ENCODE results near the gene NEU4.

Gene NEU4

DNA sequence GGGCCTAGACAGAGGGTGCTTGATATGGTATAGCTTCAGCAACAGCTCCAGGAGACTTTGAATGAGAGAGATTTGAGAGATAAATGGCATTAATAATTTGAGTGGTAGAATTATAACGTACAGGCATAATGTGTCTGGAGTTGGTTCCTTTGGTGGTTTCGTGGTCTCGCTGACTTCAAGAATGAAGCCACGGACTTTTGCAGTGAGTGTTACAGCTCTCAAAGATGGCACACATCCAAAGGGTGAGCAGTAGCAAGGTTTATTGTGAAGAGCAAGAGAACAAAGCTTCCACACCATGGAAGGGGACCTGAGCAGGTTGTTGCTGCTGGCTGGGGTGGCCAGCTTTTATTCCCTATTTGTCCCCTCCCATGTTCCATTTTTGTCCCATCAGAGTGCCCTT lies 26.6 kb downstream of the NEU4 start:
- no peak for DNase-seq (ENCODE audit: low spot score)

DNA sequence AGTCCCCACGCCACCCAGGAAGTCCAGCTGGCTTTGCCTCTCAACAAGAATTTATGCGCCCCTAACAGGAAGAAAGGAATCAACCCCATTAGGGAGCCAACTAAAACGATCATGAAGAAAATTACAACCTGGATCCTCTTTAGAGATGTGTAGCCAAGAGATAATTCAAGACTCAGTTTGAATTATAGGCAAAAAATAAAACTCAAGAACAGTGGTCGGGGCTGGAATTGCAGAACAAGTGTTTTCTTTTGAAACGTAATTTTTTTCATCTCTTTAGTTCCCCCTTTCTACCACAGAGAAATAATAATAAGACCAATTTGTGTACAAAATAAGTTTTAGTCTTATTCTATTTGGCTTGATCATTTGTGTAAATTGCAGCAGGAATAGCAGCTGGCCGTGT lies 27.3 kb downstream of the NEU4 start:
- DNase-seq (ENCODE audit: low spot score): no peak

DNA sequence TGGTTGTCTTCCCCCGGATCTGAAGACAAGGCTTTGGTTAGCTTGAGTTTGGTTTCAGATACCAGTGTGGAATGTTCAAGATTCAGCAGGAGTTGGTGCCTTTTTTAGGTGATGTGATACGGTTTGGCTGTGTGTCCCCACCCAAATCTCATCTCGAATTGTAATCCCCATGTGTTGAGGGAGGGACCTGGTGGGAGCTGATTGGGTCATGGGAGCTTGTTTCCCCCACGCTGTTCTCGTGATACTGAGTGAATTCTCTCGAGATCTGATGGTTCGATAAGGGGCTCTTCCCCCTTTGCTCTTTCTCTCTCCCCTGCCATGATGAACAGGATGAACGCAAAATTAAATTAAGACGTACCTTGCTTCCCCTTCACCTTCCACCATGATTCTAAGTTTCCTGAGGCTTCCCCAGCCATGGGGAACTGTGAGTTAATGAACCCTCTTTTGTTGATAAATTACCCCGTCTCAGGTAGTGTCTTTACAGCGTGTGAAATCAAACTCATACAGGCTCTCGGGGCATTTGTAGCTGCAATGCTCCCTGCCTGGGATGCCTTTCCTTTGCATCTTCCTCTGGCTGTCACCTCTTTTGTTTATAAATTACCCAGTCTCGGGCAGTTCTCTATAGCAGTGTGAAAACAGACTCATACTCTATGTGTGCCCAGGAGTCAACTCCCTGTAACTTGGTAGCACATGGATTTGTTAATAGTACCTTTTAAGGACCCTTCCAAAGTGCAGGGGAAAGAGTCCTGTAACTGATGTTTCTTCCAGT lies 28.4 kb downstream of the NEU4 start:
- DNase-seq (ENCODE audit: low spot score): no peak

DNA sequence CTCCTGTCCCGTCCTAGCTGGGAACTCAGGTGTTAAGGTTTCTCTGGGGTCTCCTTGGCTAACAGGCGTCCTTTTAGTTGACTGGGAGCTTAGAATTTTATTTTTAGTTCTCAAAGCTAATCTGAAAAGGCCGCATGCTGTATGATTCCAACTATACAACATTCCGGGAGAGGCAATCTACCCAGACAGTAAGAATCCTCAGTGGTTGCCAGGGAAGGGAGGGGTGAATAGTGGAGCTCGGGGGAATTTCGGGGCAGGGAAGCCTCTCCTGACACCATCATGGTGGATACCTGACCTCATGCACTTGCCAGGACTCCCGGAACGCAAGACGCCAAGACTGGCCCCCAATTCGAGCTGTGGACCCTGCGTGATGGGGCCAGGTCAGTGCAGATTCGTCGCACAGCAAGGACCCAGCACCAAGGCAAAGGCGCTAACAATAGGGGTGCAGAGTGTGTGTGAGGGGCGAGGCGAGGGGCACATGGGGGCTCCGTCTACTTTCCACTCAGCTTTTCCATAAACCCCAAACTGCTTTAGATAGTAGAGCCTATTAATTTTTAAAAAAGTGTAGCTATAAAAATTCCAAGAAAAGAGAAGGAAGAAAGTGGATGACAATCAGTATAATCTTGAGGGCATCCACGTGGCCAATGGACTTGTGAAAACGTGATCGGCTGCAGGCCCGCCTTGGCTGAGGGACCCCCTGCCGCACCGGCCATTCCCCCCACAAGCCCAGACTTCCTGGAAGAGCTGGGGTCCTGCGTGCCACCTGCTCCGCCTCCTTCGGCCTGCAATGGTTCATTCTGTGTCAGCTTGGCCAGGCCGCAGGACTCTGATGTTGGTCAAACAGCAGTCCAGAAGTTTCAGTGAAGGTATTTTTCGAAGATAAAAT lies 32.4 kb downstream of the NEU4 start:
- DNase-seq (ENCODE audit: low spot score): no peak

DNA sequence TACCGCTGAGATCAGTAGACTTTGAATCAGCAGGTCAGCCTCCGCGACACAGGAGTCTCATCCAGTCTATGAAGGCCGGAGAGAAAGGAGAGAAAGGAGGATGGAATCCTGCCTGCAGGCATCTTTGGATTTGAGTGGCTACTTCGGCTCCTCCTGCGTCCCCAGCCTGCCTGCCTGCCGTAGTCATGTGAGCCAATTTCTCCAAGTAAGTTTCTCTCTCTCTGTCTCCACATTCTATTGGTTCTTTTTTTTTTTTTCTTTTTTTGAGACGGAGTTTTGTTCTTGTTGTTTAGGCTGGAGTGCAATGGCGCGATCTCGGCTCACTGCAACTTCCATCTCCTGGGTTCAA lies 33.0 kb downstream of the NEU4 start:
- no peak for DNase-seq (ENCODE audit: low spot score)

DNA sequence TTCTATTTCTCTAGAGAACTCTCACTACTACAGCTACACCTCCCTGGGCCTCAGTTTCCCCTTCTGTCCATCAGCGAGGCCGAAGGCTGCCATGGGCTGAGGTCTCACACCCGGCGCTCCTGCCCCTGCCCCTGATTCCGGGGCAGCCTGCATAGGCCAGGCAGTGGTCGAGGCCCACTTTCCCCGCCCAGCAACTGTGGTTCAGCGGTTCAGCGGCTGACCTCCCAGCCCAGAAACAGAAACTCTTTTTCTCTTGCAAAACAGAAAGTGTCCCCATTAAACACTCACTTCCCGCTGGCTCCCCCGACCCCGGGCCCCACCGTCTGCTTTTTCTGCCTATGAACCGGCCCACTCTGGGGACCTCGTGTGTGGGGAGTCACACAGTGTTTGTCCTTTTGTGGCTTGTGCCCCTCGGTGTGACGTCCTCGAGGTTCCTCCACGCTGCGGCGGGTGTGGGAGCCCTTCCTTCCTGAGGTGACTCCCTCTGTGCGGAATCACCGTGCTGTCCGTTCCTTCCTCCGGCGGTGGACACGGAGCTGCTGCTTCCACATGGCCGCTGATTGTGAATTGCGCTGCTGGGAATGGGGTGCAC lies 33.7 kb downstream of the NEU4 start:
- DNase-seq (ENCODE audit: low spot score): no peak

DNA sequence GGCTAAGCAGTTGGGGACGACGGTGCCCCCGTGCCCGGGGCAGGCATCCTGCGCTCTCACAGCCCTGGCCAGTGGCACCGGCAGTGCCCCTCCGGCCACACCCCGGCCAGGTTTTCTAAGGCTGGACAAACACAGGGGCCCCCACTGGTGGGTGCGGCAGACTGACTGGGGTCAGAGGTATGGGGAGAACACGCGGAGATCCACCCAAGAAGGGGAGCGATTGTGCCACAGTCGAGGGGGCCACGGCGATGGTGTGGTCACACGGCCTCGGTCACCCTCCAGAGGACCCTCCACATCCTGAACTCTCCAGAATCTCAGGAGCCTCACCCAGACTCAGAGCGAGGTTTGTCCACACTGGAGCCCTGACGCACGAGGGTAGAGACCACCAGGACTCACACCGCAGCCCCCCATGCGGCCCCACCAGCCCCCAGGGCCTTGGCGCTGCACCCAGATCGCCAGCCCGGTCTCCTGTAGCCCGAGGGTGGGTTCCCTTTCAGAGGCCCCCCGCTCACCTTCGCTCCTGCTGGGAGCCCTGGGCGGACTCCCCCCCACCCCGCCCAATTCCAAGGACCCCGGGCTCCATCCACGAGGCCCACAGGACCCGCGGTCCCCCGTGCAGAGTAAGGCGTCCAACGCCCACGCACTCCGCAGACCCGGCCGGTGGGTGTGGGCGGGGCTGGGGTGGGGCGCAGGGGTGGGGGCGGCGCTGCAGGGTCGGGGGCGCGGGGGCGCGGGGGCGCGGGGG lies 34.5 kb downstream of the NEU4 start:
- DNase-seq (ENCODE audit: low spot score): no peak

DNA sequence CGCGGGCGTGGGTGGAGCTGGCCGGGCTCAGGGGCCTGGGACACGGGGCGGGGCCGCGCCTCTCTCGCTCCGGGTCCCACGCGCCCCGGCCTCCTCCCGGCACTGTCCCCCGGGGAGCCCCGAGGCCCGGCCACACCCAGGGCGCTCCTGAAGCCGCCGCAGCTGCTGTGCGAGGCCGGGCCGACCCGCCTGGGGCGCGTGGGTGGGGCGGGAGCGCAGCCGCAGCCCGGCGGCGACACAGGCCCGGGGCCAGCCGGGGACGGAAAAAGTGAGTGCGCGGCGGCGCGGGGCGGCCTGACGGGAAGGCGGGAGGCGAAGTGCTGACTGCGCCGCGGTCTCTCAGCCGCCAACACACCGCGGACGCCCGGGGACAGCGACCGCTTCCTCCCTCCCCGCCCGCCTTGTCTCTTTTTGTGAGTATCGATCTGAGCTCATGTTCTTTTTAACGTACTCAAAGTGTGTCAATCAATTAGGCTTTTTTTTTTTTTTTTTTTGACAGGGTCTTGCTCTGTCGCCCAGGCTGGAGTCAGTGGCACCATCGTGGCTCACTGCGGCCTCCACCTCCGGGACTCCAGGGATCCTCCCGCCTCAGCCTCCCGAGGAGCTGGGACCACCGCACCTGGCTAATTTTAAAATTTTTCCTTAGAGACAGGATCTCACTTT lies 35.2 kb downstream of the NEU4 start:
- no peak for DNase-seq (ENCODE audit: low spot score)

DNA sequence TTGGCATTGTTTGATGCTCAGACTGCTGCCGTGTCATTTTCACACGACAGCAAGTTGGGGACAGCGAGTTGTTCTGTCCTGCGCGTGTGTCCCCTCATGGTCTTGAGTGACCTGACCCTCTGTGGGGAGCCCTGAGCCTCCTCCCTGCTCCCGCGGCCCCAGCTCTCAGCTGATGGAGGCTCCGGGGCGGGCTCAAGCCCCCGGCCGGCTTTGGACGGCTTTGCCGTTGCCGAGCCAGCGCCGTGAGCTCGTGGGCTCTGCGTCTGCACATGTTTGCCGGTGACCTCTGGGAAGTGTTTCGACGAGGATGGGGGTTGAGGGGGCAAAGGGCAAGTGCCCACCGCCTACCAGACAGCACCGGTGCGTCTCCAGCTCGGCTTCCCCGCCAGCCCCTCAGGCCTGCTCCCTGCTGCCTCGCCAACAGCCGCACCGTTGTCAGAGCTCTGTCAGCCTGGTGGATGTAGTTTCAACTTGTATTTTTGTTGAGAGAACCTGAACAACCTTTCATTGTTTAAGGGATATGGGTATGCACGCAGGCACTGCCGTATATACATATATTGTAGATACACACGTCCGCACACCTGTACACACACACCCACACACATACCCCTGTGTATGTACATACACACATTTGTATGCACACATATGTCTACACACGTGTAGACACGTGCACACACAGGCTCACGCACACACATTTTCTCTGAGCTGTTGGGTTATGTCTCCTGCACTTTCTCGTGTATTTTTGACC lies 36.0 kb downstream of the NEU4 start:
- no peak for DNase-seq (ENCODE audit: low spot score)

DNA sequence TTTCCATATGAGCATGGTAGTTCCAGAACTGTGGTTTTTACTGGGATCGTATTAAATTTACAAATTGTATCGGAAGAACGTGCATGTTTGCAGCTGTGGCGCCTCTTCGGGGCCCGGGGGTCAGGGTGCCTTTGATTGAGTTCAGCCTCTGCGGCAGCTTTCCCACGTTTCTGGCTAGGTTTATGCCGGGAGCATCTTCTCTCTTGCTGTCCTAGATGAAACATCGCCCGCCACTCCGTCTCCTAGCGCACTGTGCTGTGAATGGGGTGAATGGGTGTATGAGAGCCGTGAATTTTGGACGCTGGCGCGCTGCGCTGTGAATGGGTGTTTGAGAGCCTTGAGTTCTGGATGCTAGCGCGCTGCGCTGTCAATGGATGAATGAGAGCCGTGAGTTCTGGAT lies 37.4 kb downstream of the NEU4 start:
- DNase-seq (ENCODE audit: low spot score): no peak

DNA sequence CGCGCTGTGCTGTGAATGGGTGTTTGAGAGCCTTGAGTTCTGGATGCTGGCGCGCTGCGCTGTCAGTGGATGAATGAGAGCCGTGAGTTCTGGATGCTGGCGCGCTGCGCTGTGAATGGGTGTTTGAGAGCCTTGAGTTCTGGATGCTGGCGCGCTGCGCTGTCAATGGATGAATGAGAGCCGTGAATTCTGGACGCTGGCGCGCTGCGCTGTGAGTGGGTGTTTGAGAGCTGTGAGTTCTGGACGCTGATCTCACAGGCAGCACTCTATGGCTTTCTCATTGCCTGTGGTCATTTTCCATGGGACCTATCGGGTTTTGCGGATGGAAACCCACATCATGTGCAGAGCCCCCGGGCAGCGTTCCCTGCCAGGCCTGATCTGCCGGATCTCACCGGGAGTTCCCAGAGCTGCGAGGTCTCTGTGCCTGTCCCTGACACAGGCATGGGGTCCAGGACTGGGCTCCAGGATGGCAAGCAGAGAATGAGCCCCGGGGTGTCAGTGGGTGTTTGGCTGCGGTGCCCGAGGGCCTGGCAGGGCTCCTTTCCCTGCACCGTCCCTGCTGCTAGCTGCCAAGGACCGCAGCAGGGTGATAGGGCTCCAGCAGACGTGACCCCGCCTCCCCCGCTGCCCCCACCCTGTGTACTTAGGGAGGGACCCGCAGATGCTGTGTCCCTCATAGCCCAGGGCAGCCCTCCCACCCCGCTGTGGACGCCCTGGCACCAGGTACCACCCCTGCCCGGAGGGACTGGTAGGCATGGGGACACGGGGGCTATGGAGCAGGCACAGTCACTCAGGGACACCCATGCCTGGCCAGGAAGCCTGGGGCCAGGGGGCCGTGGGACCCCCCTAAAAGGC lies 40.0 kb downstream of the NEU4 start:
- no peak for DNase-seq (ENCODE audit: low spot score)

DNA sequence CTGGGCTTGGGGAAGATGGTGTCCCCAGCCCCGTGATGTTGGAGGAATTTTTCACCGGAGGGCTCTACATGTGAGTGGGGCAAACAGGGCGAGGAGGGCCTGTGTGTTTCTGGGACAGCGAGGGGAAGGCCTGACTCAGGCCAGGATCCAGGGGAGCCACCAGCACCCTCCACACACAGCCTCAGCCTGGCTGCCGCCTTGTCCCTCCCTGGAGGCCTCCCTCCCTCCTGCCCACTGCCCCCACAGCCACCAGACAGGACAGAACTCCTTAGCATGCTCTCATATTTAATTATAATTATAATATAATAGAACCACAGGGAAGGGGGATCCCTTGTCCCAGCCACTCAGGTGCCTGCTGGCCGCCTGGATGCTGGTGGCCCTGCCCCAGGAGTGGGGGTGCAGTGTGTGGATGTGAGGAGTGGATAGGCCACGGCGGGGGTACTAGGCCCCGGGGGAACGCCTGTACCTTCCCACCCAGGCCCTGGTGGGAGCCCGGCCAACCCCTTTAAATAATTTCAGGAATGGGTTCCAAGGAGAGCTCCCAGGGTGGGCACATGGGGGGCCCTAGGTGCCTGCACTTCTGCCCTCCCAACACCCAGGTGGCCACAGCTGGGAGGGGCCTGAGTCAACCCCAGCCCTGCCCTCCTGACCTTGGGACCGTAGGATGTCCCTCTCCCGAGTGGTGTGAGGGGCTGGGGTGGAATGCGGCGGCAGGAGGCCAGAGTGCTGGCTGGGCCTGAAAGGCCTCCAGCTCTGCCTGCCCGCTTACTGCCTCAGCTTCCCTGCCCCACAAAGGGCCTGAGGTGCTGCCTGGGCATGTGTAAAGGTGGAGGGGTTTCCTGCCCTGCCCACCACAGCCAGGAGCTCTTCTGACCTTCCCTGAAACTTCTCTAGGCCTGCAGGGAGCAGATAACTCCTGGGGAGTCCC lies 40.9 kb downstream of the NEU4 start:
- no peak for DNase-seq (ENCODE audit: low spot score)

DNA sequence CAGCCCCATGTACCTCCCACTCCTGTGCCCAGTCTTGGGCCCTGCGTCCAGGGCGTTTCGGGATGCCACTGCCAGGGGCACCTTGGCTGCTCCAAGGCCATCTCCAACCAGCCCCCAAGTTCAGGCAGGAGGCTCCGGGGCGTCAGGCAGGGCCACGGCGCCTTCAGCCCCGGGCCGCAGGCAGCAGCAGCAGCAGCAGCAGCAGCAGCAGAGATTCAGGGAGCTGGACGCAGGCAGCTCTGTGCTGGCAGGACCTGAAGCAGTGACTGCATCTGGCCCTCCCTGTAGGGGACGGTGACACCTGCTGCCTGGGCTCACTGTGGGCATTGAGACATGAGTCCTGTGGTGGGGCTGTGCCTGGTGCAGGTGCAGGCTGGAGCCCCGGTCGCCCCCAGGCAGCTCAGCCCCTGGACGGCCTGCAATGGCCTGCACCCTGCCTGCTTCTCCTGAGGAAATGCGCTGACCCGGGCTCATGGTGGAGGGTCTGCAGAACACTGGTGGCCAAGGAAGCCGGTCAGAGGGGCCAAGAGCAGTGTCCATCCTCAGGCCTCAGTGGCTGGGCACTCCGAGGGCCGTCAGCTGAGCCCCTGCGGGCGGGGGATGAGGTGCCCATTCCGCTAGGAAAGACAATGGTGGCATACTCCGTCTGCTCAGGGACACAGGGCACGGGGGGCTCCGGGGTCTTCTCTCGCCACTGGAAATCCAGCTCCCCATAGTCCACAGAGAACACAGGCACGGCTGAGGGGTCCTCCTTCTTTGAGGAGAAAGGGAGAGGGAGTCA lies 41.7 kb downstream of the NEU4 start:
- DNase-seq (ENCODE audit: low spot score): no peak

DNA sequence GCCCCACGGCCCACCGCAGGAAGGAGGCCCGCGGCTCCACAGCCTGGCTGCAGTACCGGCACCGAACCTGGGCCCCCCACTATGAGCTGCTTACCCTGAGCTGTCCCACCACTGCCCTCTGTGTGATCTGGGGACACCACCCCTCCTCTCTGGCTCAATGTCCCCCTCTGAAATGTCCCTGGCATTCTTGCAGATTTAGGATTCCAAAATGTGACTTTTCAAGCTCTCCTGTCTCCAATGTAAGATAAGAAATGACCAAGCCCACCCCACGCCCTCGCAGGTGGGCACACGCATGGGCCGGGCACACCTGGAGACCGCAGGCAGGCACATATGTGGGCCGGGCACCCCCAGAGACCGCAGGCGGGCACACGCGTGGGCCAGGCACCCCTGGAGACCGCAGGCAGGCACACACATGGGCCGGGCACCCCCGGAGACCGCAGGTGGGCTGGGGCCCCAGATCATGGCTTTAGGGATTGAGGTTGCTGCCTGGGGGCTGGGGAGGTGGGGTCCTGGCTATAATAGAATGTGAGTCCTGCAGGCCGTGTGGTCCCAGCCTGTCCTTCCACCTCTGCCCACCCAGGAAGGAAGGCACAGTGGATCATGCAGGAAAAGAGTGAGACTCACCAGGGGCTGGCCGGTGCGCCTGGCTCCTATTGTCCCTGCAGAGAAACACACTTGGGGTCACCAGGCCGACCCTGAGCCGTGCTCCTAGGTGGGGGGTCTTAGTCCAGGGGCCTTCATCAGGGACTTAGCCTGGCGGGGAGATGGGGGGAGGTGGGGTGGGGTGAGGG lies 42.5 kb downstream of the NEU4 start:
- DNase-seq (ENCODE audit: low spot score): no peak

DNA sequence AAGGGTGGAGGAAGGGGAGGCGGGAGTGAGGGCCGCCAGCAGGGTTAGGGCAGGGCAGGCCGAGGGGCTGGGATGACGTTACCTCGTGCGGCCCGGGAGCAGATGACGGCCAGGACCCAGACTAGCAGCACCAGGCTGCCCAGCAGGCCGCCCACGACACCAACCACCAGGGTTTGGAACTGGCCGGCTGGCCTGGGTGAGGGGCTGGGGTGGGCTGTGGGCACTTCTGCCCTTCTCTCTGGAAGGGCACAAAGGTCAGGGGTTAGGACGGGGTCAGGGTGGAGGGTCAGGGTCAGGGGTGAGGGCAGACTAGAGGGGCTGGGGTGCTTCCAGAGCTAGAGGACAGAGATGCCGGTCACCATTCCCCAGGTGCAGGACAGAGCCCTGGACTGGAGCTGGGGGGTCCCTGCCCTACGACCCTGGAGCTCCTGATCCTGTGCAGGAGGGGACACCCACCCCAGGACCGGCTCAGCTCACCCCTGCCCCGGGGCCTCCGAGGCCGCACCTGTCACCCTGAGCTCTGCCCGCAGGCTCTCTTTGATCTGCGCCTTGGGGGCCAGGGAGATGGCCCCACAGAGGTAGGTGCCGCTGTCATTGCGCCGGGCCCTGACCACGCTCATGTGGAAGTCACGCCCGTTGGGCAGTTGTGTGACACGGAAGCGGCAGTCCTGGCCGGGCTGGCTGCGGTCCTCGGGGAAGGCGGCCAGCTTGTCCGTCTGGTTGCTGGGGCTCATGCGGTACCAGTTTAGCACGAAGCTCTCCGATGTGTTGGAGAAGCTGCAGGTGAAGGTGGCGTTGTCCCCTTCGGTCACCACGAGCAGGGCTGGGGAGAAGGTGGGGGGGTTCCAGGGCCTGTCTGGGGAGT lies 43.4 kb downstream of the NEU4 start:
- DNase-seq (ENCODE audit: low spot score): no peak

DNA sequence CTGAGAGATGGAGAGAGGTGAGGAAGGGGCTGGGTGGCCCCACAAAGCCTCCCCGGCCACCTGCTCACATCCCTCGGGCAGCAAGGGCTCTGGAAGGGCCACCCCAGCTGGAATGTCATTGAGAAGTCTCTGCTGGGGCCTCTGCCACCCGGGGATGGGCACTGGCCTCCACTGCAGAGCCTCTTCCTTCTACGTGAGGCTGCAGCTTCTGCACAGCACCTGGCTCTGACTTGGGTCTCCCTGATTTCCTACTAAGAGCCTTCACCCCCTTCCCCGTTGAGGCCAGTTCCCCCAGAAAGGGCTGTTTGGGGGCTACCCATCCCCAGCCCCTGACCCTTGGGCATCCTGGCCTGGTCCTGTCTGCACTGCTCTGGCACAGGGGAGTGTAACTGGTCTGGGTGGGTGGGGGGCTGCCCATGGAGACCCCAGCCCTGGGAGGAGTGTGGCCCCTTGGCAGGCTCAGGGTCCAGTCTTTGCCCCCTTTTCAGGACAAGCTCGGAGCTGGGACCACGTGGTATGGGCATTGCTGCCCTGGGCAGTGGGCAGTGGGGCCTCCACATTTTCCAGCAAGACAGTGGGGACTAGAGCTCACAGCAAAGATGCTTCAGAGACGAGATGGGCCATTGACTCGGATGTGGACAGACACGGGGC lies 44.1 kb downstream of the NEU4 start:
- no peak for DNase-seq (ENCODE audit: low spot score)

Data from NAMALWA (cell line).